HG03108 (cell line): Measurements from ENCODE around the gene MEX3C.

Experiments used
- ATAC-seq: cut with Tn5 transposase; IDR thresholded peaks from one replicate; pipeline ENCODE4 v1.9.1; 2021; ENCODE audit warnings: moderate library complexity; ENCODE audit not compliant: unreplicated experiment

MEX3C gene

GRCh38 chr18:51192026-51192425 is 5.5 kb downstream of the MEX3C start:
- no peak for ATAC-seq

DNA sequence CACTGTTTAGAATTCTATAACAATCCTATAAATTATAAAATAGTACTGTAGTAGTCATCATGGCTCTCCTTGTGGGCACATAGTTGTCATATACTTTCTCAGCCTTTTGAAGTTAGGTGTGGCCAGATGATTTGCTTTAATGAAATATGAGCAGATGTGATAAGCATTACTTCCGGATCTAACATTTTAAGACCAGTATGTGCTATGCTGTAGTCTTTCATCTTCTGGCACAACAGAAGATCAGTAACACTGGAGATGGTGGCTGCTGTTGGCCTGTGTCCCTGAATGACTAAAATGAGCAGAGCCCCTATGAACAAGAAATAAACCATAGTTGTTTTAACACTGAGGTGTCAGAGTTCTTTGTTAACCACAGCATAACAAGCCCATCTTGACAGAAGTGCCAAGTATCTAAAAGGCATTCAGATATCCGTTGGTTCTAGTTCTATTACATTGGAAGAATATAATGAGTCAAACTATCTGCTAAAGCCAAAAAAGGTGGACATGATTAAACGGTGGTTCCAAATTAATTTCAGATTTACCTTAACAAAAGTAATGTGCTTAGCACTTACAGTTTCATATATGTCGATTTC is 6.3 kb downstream of the MEX3C start:
- ATAC-seq, result no peak

DNA sequence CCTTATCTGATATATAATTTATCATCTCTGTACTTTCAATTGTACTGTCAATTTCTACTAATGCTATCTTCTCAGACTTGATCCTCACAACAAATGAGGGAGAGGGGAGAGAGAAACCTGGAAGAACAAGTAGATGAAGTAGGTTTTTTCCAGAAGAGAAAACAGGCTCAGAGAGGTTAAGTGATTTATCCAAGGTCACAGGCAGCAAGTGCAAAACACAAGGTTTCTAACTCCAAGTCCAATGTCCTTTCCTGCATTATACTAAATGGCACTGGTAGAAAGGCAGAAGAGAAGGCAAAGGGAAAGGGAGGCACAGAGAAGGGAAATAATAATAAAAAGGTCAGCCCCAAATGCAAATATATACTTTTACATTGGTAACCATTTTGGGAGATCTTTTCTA is 7.5 kb downstream of the MEX3C start:
- ATAC-seq, result no peak

DNA sequence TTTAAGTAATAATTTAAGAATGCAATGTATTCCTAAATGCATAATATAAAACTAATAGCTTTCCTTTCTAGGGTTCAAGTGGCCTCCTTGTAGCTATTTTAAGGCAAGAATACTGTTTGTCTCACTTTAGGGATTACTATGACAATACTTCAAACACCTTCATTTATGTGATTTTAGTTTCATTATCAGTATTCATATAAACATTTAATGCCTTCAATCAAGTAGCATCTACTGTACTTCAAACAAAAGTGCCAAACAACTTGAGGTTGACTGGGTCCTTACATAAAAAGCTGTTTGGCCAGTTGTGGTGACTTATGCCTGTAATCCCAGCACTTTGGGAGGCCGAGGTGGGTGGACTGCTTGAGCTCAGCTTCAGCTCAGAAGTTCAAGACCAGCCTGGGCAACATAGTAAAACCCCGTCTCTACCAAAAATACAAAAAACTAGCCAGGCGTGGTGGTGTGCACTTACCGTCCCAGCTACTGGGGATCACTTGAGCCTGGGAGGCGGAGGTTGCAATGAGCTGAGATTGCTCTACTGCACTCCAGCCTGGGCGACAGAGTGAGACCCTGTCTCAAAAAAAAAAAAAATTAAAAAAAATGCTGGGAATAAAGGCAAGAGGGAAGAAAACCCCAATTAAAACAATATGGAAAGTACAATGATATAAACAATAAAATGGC is 9.3 kb downstream of the MEX3C start:
- no peak for ATAC-seq

DNA sequence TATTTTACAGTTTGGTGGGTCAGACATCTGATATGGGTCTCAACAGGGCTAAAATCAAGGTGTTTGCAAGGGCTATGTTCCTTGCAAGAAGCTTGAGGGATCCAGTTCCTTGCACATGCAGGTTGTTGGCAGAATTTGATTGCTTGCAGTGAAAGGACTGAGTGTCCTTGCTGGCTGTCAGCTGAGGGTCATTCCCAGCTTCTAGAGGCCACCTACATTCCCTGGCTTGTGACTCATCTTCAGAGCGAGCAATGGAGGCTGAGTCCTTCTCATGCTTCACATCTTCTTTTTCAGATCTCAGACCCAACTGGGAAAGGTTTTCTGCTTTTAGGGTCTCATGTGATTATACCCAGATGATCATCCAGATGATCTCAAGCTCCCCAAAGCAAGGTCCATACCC is 12.4 kb downstream of the MEX3C start:
- ATAC-seq, result no peak

GRCh38 chr18:51184091-51184457 is 13.4 kb downstream of the MEX3C start:
- no peak for ATAC-seq

- no peak for ATAC-seq
These were observed 13.9 kb downstream of the MEX3C start for GRCh38 chr18:51183372-51184090.

GRCh38 chr18:51182824-51183223 is 14.7 kb downstream of the MEX3C start:
- ATAC-seq, result no peak

- peak; percentile 7 for ATAC-seq
These were observed 25.7 kb downstream of the MEX3C start for GRCh38 chr18:51171625-51172259.

DNA sequence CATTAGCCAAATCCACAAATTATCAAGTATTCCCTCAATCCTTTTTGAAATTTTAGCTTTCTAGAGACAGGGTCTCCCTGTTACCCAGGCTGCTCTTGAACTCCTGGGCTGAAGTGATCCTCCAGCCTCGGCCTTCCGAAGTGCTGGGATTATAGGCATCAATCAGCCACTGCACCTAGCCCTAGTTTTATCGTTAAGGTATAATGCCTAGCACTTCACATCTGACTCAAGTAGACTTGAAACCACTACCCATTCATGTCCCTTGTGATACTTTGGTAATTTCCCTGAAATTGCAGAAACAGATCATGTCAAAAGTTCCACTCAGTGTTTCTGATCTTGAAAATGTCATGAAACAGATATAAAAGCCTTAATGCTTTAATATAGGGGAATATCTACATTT is 26.3 kb downstream of the MEX3C start:
- peak; percentile 48 for ATAC-seq

DNA sequence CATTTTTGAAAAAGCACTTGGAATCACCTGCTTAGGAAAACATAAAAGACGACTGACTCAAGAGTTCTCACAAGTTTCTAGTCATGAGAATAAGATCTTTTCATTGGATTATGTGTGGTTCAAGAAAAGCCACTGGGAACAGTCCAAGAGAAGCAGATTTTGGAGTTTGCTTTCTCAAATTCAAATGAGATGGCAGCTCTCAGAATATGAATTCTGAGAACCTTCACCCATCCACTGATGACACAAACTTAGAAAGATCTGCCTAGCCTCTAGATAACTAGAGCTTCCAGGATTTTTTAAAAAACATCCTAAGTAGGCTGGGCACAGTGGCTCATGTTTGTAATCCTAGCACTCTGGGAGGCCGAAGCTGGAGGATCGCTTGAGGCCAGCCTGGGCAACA is 26.8 kb downstream of the MEX3C start:
- no peak for ATAC-seq

DNA sequence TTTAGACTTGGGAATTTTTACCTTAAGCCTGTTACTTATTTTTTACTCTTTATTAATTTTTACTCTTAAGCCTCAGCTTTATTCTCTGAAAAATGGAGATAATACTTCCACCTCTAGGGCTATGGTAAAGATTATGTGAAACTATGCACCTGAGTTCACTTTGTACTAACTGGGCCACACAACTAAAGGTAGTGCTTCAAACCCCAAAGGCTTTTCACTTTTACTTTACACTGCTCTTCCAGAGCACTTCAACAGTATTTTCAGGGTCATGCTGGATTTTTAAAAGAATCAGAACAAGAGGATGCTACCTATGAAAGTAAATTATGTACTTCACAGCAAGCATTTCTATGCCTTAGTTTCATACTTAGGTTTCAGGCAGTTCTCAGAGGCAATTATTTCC is 27.8 kb downstream of the MEX3C start:
- ATAC-seq, result no peak

GRCh38 chr18:51168960-51169662 is 28.4 kb downstream of the MEX3C start:
- no peak for ATAC-seq

- no peak for ATAC-seq
These were observed 29.3 kb downstream of the MEX3C start for GRCh38 chr18:51168026-51168742.

- no peak for ATAC-seq
These were observed 32.2 kb downstream of the MEX3C start for GRCh38 chr18:51165296-51165695.

DNA sequence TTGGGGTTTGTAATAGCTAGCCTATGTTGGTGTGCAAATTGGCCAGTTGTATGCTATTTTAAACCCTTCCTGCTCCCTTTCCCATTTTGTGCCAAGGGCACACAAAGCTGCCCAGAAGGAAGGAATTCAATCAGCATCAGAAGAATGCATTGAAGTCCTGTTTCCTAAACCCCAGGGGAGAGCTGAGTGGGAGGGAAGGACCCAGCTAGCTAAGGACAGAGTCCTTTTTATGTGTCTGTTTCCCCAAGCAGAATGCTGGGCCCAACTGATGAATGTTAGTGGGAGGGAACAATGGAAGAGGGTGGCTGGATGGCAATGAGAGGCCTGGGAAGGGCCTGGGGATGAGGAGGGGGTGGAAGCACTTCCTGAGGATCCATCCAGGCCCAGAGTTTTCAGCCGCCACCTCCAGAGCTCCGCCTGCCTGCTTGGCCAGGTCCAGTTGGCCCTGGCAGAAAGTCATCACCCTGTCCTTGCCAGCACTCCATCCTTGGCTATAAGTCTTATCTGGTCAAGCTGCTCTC is 32.7 kb downstream of the MEX3C start:
- no peak for ATAC-seq

DNA sequence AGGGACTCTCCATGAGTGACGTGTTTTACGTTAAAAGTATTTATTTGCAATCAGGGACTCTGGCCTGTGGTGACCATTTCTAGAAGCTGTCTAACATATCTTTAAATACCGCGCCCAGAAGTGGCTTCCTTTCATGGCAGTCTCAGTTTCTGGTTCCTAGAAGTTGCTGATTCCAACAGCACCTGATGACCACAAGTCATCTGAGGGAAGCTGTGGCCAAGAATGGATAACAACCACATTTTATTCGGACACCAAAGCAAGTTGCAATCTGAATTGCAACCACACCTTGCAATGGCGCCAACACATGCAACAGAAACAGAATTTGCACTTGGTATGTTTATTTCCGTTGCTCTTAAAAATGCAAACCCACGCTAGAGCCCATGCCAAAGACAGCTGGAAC is 33.1 kb downstream of the MEX3C start:
- no peak for ATAC-seq

GRCh38 chr18:51163543-51163942 is 33.9 kb downstream of the MEX3C start:
- no peak for ATAC-seq

GRCh38 chr18:51162617-51163016 is 34.9 kb downstream of the MEX3C start:
- ATAC-seq, result no peak

- ATAC-seq, result no peak
These were observed 36.8 kb downstream of the MEX3C start for GRCh38 chr18:51160646-51161045.
